ENCODE measurements around the gene PIH1D1.

Gene PIH1D1

DNA sequence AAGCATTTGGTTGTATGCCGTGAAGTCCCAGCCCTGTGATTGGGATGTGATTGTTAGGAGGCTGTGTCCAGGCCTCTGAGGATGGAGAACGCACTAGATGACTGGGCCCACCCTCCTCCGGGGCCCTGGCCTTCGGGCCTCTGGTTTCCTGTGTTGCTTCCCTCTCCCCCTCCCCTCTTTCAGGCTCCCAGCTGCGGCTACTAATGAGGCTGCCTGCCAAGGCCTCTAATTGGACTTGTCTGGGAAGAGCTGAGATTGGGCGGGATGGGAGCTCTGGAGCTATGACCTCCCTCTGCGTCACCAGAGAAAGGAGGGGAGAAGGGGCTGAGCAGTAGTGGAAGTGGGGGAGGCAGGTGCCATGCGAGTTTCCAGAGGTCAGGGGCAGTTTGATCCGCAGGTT lies 38.3 kb downstream of the PIH1D1 start:
- Histone ChIP-seq H3K79me1 (ENCODE audit: low read depth, low read length) (peaks cover 1% of the 10 kb centered on the region), H3K4me1 (ENCODE audit: control insufficient read depth in 2 of 2, insufficient read depth in 1 of 2, low read depth in 1 of 2, low read length in 2 of 2) (peaks cover 4 to 29% of the 10 kb centered on the region in 2 donors), H2BK15ac (ENCODE audit: low read length) (no peak overlapping the region), H2BK120ac (ENCODE audit: low read depth, low read length) (no peak overlapping the region), H3K18ac (ENCODE audit: low read length) (peak overlapping the region; percentile 89), H3K36me3 (replicated peaks in 1 of 2; ENCODE audit: control insufficient read depth in 2 of 2, insufficient read depth in 2 of 2, low read length in 2 of 2) (no peaks in the 10 kb centered on the region), H2AFZ (ENCODE audit: low read length) (peak overlapping the region; percentile 42), H3K4me2 (ENCODE audit: insufficient read depth, low read length, poor library complexity, severe bottlenecking) (no peak overlapping the region), H4K8ac (ENCODE audit: low read depth, low read length) (no peak overlapping the region), H3K9ac (ENCODE audit: low read depth, low read length, poor library complexity) (no peak overlapping the region), H3K4ac (ENCODE audit: low read length) (no peak overlapping the region), H3K27ac (replicated peaks; ENCODE audit: low read length) (peak overlapping the region; percentile 70), H3K4me3 (ENCODE audit: low read length in 2 of 2) (no peak overlapping the region), H4K91ac (ENCODE audit: low read depth, low read length, poor library complexity) (no peak overlapping the region), H3K9me3 (replicated peaks in 1 of 2; ENCODE audit: control insufficient read depth in 2 of 2, insufficient read depth in 1 of 2, low read depth in 1 of 2, low read length in 2 of 2) (no peaks in the 10 kb centered on the region), H3K23ac (ENCODE audit: low read depth, low read length, poor library complexity) (no peak overlapping the region), H3K14ac (ENCODE audit: low read length) (no peak overlapping the region), H2BK5ac (ENCODE audit: low read length) (peak overlapping the region; percentile 56), H2AK5ac (ENCODE audit: low read depth, low read length) (peak overlapping the region; percentile 82), H2BK12ac (ENCODE audit: low read length) (no peak overlapping the region), H3K27me3 (ENCODE audit: control insufficient read depth in 3 of 3, insufficient read depth in 3 of 3, low read depth in 1 of 3, low read length in 3 of 3) (peaks cover 0 to 72% (median 0%) of the 10 kb centered on the region in 3 experiments)
- no peak for DNase-seq (ENCODE audit: low spot score)
- WGBS, 2 donors (ENCODE audit: extremely low coverage in 2 of 2, insufficient read length in 2 of 2, insufficient replicate concordance in 1 of 2) = no CpG with 5 or more reads among the region's 9 CpGs

GRCh38 chr19:49411681-49412326 lies 39.8 kb downstream of the PIH1D1 start:
- peak overlapping the region; percentile 64 for H4K91ac ChIP-seq (ENCODE audit: low read depth, low read length, poor library complexity)
- H4K8ac ChIP-seq (ENCODE audit: low read depth, low read length) = no peak overlapping the region
- peak overlapping the region; percentile 88 for H2AK5ac ChIP-seq (ENCODE audit: low read depth, low read length)

DNA sequence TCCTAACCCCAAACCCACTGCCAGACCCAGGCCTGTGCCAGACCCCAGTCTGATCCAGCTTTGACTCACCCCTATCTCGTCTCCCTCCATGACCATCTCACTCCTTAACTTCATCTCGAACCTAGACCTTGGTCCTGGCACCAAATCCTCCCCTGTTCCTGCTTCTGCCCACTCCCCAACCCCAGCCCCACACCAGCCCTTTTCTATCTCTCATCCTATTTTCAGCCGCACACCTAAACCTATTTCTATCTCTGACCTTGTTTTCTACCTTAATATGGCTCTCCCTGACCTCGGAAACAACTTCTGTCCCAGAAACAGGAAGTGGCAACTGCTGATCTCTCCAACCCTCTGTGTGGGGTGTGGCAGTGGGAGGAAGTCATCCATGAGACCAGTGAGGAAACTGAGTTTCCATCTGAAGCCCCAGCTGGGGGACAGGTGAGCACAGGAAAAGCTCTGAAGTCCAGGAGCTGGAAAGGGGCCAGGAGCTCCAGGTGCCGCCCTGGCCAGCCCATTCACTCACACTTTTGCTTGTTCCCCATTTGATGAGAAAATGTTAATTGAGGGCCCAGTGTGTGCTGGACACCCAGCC lies 42.1 kb downstream of the PIH1D1 start:
- Histone ChIP-seq H2BK5ac (ENCODE audit: low read length) (no peak overlapping the region), H3K27me3 (ENCODE audit: control insufficient read depth in 3 of 3, insufficient read depth in 3 of 3, low read depth in 1 of 3, low read length in 3 of 3) (peaks cover 0 to 38% (median 0%) of the 10 kb centered on the region in 3 experiments), H3K36me3 (replicated peaks in 1 of 2; ENCODE audit: control insufficient read depth in 2 of 2, insufficient read depth in 2 of 2, low read length in 2 of 2) (no peaks in the 10 kb centered on the region), H3K4me2 (ENCODE audit: insufficient read depth, low read length, poor library complexity, severe bottlenecking) (no peak overlapping the region), H2BK120ac (ENCODE audit: low read depth, low read length) (no peak overlapping the region), H4K8ac (ENCODE audit: low read depth, low read length) (no peak overlapping the region), H2AK5ac (ENCODE audit: low read depth, low read length) (peak overlapping the region; percentile 93), H3K9ac (ENCODE audit: low read depth, low read length, poor library complexity) (no peak overlapping the region), H3K79me1 (ENCODE audit: low read depth, low read length) (peaks cover 1% of the 10 kb centered on the region), H3K4ac (ENCODE audit: low read length) (no peak overlapping the region), H3K14ac (ENCODE audit: low read length) (no peak overlapping the region), H3K23ac (ENCODE audit: low read depth, low read length, poor library complexity) (no peak overlapping the region), H2BK15ac (ENCODE audit: low read length) (no peak overlapping the region), H2AFZ (ENCODE audit: low read length) (no peak overlapping the region), H3K4me1 (ENCODE audit: control insufficient read depth in 2 of 2, insufficient read depth in 1 of 2, low read depth in 1 of 2, low read length in 2 of 2) (peaks cover 4 to 23% of the 10 kb centered on the region in 2 donors), H3K9me3 (replicated peaks in 1 of 2; ENCODE audit: control insufficient read depth in 2 of 2, insufficient read depth in 1 of 2, low read depth in 1 of 2, low read length in 2 of 2) (no peaks in the 10 kb centered on the region), H4K91ac (ENCODE audit: low read depth, low read length, poor library complexity) (no peak overlapping the region), H3K4me3 (ENCODE audit: low read length in 2 of 2) (no peak overlapping the region), H2BK12ac (ENCODE audit: low read length) (no peak overlapping the region), H3K27ac (replicated peaks; ENCODE audit: low read length) (no peak overlapping the region), H3K18ac (ENCODE audit: low read length) (no peak overlapping the region)
- WGBS, 2 donors (ENCODE audit: extremely low coverage in 2 of 2, insufficient read length in 2 of 2, insufficient replicate concordance in 1 of 2) = no CpG with 5 or more reads among the region's 5 CpGs
- no peak for DNase-seq (ENCODE audit: low spot score)

More at GRCh38 chr19:49411681-49412326, 39.8 kb downstream of the PIH1D1 start:
- Histone ChIP-seq H3K27me3 (ENCODE audit: control insufficient read depth in 3 of 3, insufficient read depth in 3 of 3, low read depth in 1 of 3, low read length in 3 of 3) (peaks cover 0 to 57% (median 0%) of the 10 kb centered on the region in 3 experiments), H2BK15ac (ENCODE audit: low read length) (peak overlapping the region; percentile 95), H3K23ac (ENCODE audit: low read depth, low read length, poor library complexity) (no peak overlapping the region), H3K18ac (ENCODE audit: low read length) (peak overlapping the region; percentile 68), H2BK120ac (ENCODE audit: low read depth, low read length) (peak overlapping the region; percentile 57), H3K79me1 (ENCODE audit: low read depth, low read length) (peaks cover 1% of the 10 kb centered on the region), H3K9me3 (replicated peaks in 1 of 2; ENCODE audit: control insufficient read depth in 2 of 2, insufficient read depth in 1 of 2, low read depth in 1 of 2, low read length in 2 of 2) (no peaks in the 10 kb centered on the region), H3K14ac (ENCODE audit: low read length) (no peak overlapping the region), H2AFZ (ENCODE audit: low read length) (no peak overlapping the region), H3K4me2 (ENCODE audit: insufficient read depth, low read length, poor library complexity, severe bottlenecking) (no peak overlapping the region), H3K4me3 (ENCODE audit: low read length in 2 of 2) (no peak overlapping the region), H2BK12ac (ENCODE audit: low read length) (peak overlapping the region; percentile 69), H2BK5ac (ENCODE audit: low read length) (peak overlapping the region; percentile 56), H3K9ac (ENCODE audit: low read depth, low read length, poor library complexity) (no peak overlapping the region), H3K27ac (replicated peaks; ENCODE audit: low read length) (no peak overlapping the region), H3K4me1 (ENCODE audit: control insufficient read depth in 2 of 2, insufficient read depth in 1 of 2, low read depth in 1 of 2, low read length in 2 of 2) (peaks cover 4 to 29% of the 10 kb centered on the region in 2 donors), H3K4ac (ENCODE audit: low read length) (peak overlapping the region; percentile 26), H3K36me3 (replicated peaks in 1 of 2; ENCODE audit: control insufficient read depth in 2 of 2, insufficient read depth in 2 of 2, low read length in 2 of 2) (no peaks in the 10 kb centered on the region)
- WGBS, 2 donors (ENCODE audit: extremely low coverage in 2 of 2, insufficient read length in 2 of 2, insufficient replicate concordance in 1 of 2) = no CpG with 5 or more reads among the region's 3 CpGs
- no peak for DNase-seq (ENCODE audit: low spot score)

GRCh38 chr19:49408816-49409440 lies 42.7 kb downstream of the PIH1D1 start:
- H3K14ac ChIP-seq (ENCODE audit: low read length) = peak overlapping the region; percentile 50
- H3K9ac ChIP-seq (ENCODE audit: low read depth, low read length, poor library complexity) = no peak overlapping the region
- no peak overlapping the region for H3K4me3 ChIP-seq (ENCODE audit: low read length in 2 of 2)
- peak overlapping the region; percentile 46 for H3K4ac ChIP-seq (ENCODE audit: low read length)
- H2BK120ac ChIP-seq (ENCODE audit: low read depth, low read length) = no peak overlapping the region
- no peak overlapping the region for H4K91ac ChIP-seq (ENCODE audit: low read depth, low read length, poor library complexity)
- no peak for DNase-seq (ENCODE audit: low spot score)
- H3K27me3 ChIP-seq (ENCODE audit: control insufficient read depth in 3 of 3, insufficient read depth in 3 of 3, low read depth in 1 of 3, low read length in 3 of 3) = peaks cover 0 to 34% (median 0%) of the 10 kb centered on the region in 3 experiments
- H2BK15ac ChIP-seq (ENCODE audit: low read length) = peak overlapping the region; percentile 74
- H2BK12ac ChIP-seq (ENCODE audit: low read length) = peak overlapping the region; percentile 65
- H3K79me1 ChIP-seq (ENCODE audit: low read depth, low read length) = peaks cover 1% of the 10 kb centered on the region
- peak overlapping the region; percentile 78 for H3K18ac ChIP-seq (ENCODE audit: low read length)
- no CpG with 5 or more reads among the region's 8 CpGs for WGBS, 2 donors (ENCODE audit: extremely low coverage in 2 of 2, insufficient read length in 2 of 2, insufficient replicate concordance in 1 of 2)
- no peaks in the 10 kb centered on the region for H3K9me3 ChIP-seq (replicated peaks in 1 of 2; ENCODE audit: control insufficient read depth in 2 of 2, insufficient read depth in 1 of 2, low read depth in 1 of 2, low read length in 2 of 2)
- no peak overlapping the region for H3K4me2 ChIP-seq (ENCODE audit: insufficient read depth, low read length, poor library complexity, severe bottlenecking)
- no peaks in the 10 kb centered on the region for H3K36me3 ChIP-seq (replicated peaks in 1 of 2; ENCODE audit: control insufficient read depth in 2 of 2, insufficient read depth in 2 of 2, low read length in 2 of 2)
- H2AK5ac ChIP-seq (ENCODE audit: low read depth, low read length) = peak overlapping the region; percentile 93
- no peak overlapping the region for H3K27ac ChIP-seq (replicated peaks; ENCODE audit: low read length)
- H3K4me1 ChIP-seq (ENCODE audit: control insufficient read depth in 2 of 2, insufficient read depth in 1 of 2, low read depth in 1 of 2, low read length in 2 of 2) = peaks cover 7 to 26% of the 10 kb centered on the region in 2 donors
- no peak overlapping the region for H4K8ac ChIP-seq (ENCODE audit: low read depth, low read length)
- H3K23ac ChIP-seq (ENCODE audit: low read depth, low read length, poor library complexity) = no peak overlapping the region
- H2AFZ ChIP-seq (ENCODE audit: low read length) = peak overlapping the region; percentile 29
- no peak overlapping the region for H2BK5ac ChIP-seq (ENCODE audit: low read length)
